GM23338 (cell line): Measurements from ENCODE around the gene ZNF324. TPM values are rescaled to one million over a fixed set of nuclear protein-coding genes. Genes with fewer than 3 reads are reported as not detected.

Experiments used
- ATAC-seq: fragments of 200-7000 bp; cut with Tn5 transposase; 3 replicates; pipeline ENCODE4 v1.9.1; 2020
- DNase-seq: peaks from one replicate; pipeline ENCODE4 v3.0.0-alpha.2; 2015; ENCODE audit warnings: low spot score
- H2AFZ ChIP-seq: fragments of 200-600 bp; sonication (generic); 2 replicates; pipeline ENCODE4 v1.8.0; 2016; ENCODE audit warnings: antibody characterized with exemption, mild to moderate bottlenecking, moderate library complexity
- H3F3A ChIP-seq: fragments of 200-600 bp; sonication (generic); replicated peaks from 2 replicates; pipeline ENCODE4 v1.8.0; 2017; ENCODE audit warnings: antibody characterized with exemption, mixed run types, low read depth
- H3K27ac ChIP-seq: fragments of 200-600 bp; sonication (generic); 2 replicates; pipeline ENCODE4 v1.6.1; 2016; ENCODE audit warnings: low read depth
- H3K27me3 ChIP-seq: fragments of 200-600 bp; sonication (generic); 2 replicates; pipeline ENCODE4 v1.8.0; 2016; ENCODE audit warnings: mild to moderate bottlenecking, mixed run types, moderate library complexity; ENCODE audit not compliant: insufficient read depth
- H3K36me3 ChIP-seq: fragments of 200-600 bp; sonication (generic); 2 replicates; pipeline ENCODE4 v1.8.0; 2016; ENCODE audit warnings: mild to moderate bottlenecking; ENCODE audit not compliant: insufficient read depth
- H3K4me1 ChIP-seq: fragments of 200-600 bp; sonication (generic); 2 replicates; pipeline ENCODE4 v1.8.0; 2016; ENCODE audit warnings: mild to moderate bottlenecking, moderate library complexity; ENCODE audit not compliant: insufficient read depth
- H3K4me2 ChIP-seq: fragments of 200-600 bp; sonication (generic); 2 replicates; pipeline ENCODE4 v1.7.1; 2017; ENCODE audit warnings: mixed run types
- H3K4me3 ChIP-seq: fragments of 200-600 bp; sonication (generic); 2 replicates; pipeline ENCODE4 v1.6.1; 2016; ENCODE audit warnings: mixed run types
- H3K79me2 ChIP-seq: fragments of 200-600 bp; sonication (generic); replicated peaks from 2 replicates; pipeline ENCODE4 v1.8.0; 2017; ENCODE audit warnings: mild to moderate bottlenecking; ENCODE audit not compliant: insufficient read depth
- H3K9me2 ChIP-seq: fragments of 200-600 bp; sonication (generic); 2 replicates; pipeline ENCODE4 v1.8.0; 2017; ENCODE audit not compliant: insufficient read depth
- H4K20me1 ChIP-seq: fragments of 200-600 bp; sonication (generic); replicated peaks from 2 replicates; pipeline ENCODE4 v1.8.0; 2017; ENCODE audit warnings: mild to moderate bottlenecking; ENCODE audit not compliant: insufficient read depth
- H3K27ac Mint-ChIP-seq: 2 replicates; pipeline ENCODE4 v1.8.0; 2020; ENCODE audit warnings: inconsistent platforms, mild to moderate bottlenecking, moderate library complexity, mixed read lengths
- H3K27me3 Mint-ChIP-seq: 3 replicates; pipeline ENCODE4 v1.8.0; 2022; ENCODE audit warnings: low read depth, mild to moderate bottlenecking, moderate library complexity, mixed read lengths, inconsistent platforms; ENCODE audit not compliant: insufficient read depth, poor library complexity
- H3K36me3 Mint-ChIP-seq: 3 replicates; pipeline ENCODE4 v1.8.0; 2021; ENCODE audit warnings: low read depth, mild to moderate bottlenecking, inconsistent platforms, moderate library complexity, mixed read lengths
- H3K4me1 Mint-ChIP-seq: 3 replicates; pipeline ENCODE4 v1.8.0; 2020; ENCODE audit warnings: mild to moderate bottlenecking, inconsistent platforms, mixed read lengths
- H3K4me3 Mint-ChIP-seq: 3 replicates; pipeline ENCODE4 v1.8.0; 2021; ENCODE audit warnings: moderate library complexity, mild to moderate bottlenecking, inconsistent platforms, mixed read lengths
- H3K9me3 Mint-ChIP-seq: 3 replicates; pipeline ENCODE4 v1.8.0; 2020; ENCODE audit warnings: moderate library complexity, mild to moderate bottlenecking, inconsistent platforms, mixed read lengths
- CREB1 ChIP-seq: fragments of 250-450 bp; sonication (Bioruptor Pico); IDR thresholded peaks from 2 replicates; pipeline ENCODE4 v1.5.0; 2020; ENCODE audit warnings: low read depth, mild to moderate bottlenecking, moderate library complexity
- CTCF ChIP-seq, 2 experiments: fragments of 200-600 bp in 1 of 2; sonication (generic) in 1 of 2; conservative IDR thresholded peaks; 2 replicates each; pipeline versions ENCODE4 v1.5.1 to v1.6.1; 2016 to 2017; ENCODE audit warnings: antibody characterized with exemption in 2 of 2, low read depth in 2 of 2, mild to moderate bottlenecking in 2 of 2, moderate library complexity in 1 of 2
- ETS1 ChIP-seq: IDR thresholded peaks from 2 replicates; pipeline ENCODE4 v1.6.1; 2016; ENCODE audit warnings: antibody characterized with exemption
- EZH2 ChIP-seq: fragments of 200-600 bp; sonication (generic); IDR thresholded peaks from one replicate; pipeline ENCODE4 v1.8.0; 2017; ENCODE audit warnings: antibody characterized with exemption, mild to moderate bottlenecking, low read depth; ENCODE audit not compliant: unreplicated experiment
- EZH2phosphoT487 ChIP-seq: fragments of 200-600 bp; sonication (generic); IDR thresholded peaks from one replicate; pipeline ENCODE4 v1.8.1; 2018; ENCODE audit warnings: antibody characterized with exemption; ENCODE audit not compliant: unreplicated experiment
- JUNB ChIP-seq: IDR thresholded peaks from one replicate; pipeline ENCODE4 v1.6.1; 2016; ENCODE audit warnings: antibody characterized with exemption; ENCODE audit not compliant: unreplicated experiment
- NANOG ChIP-seq: IDR thresholded peaks from 2 replicates; pipeline ENCODE4 v1.6.1; 2016; ENCODE audit warnings: antibody characterized with exemption, borderline replicate concordance
- POLR2AphosphoS5 ChIP-seq: IDR thresholded peaks from 2 replicates; pipeline ENCODE4 v1.6.1; 2016; ENCODE audit warnings: antibody characterized with exemption, low read depth
- REST ChIP-seq: IDR thresholded peaks from one replicate; pipeline ENCODE4 v1.6.1; 2018; ENCODE audit warnings: antibody characterized with exemption; ENCODE audit not compliant: unreplicated experiment
- STAT1 ChIP-seq: IDR thresholded peaks from one replicate; pipeline ENCODE4 v1.6.1; 2016; ENCODE audit warnings: antibody characterized with exemption; ENCODE audit not compliant: unreplicated experiment
- ZNF114 ChIP-seq: fragments of 250-450 bp; sonication (Bioruptor Pico); IDR thresholded peaks from 2 replicates; pipeline ENCODE4 v1.5.0; 2020; ENCODE audit warnings: mild to moderate bottlenecking, moderate library complexity
- ZNF331 ChIP-seq: fragments of 250-450 bp; sonication (Bioruptor Pico); IDR thresholded peaks from 2 replicates; pipeline ENCODE4 v1.5.0; 2020; ENCODE audit warnings: low read depth, mild to moderate bottlenecking, moderate library complexity
- ZNF462 ChIP-seq: fragments of 250-450 bp; sonication (Bioruptor Pico); IDR thresholded peaks from 2 replicates; pipeline ENCODE4 v1.5.0; 2020; ENCODE audit warnings: mild to moderate bottlenecking, moderate library complexity
- polyA plus RNA-seq: library from polyadenylated mRNA; unstranded; fragments of >200 nt; fragmentation: Nextera tagmentation; extraction: Ambion mirVana; gene quantifications from 2 replicates; pipeline ENCODE4 v1.2.1, GENCODE V29; 2016
- total RNA-seq: library from RNA; depleted of rRNA; stranded (reverse); fragments of >200 nt; shearing (Covaris generic); gene quantifications from 2 replicates; pipeline ENCODE4 v1.2.3, GENCODE V29; 2014

ZNF324 gene
- total and polyA plus RNA-seq, 2 experiments from 2014 or later: 3.9 to 15.0 TPM

- peaks cover 35% of the 10 kb centered on the region for H3K27me3 Mint-ChIP-seq
- H3K36me3 Mint-ChIP-seq: peaks cover 16% of the 10 kb centered on the region
- ATAC-seq (no peak), DNase-seq (no peak)
- Histone ChIP-seq H3K36me3 (no peaks in the 10 kb centered on the region), H3K79me2 (peaks cover 8% of the 10 kb centered on the region; the same call in 1 of the 2 replicates), H3K27ac (peak overlapping the region; percentile 97), H2AFZ (peak overlapping the region; percentile 93; the same call in 1 of the 2 replicates), H4K20me1 (no peaks in the 10 kb centered on the region), H3K4me1 (peaks cover 32% of the 10 kb centered on the region), H3F3A (peaks cover 28% of the 10 kb centered on the region), H3K9me2 (no peaks in the 10 kb centered on the region), H3K27me3 (no peaks in the 10 kb centered on the region), H3K4me2 (peak overlapping the region; percentile 85), H3K4me3 (peak overlapping the region; percentile 94)
- peak overlapping the region; percentile 98 for H3K27ac Mint-ChIP-seq
- no peaks in the 10 kb centered on the region; the same call in 2 of the 3 replicates for H3K9me3 Mint-ChIP-seq
- peaks cover 46% of the 10 kb centered on the region for H3K4me1 Mint-ChIP-seq
- no peak for TF ChIP-seq ZNF462 (CRISPR knock-in tag)
- no peak for TF ChIP-seq ZNF331 (CRISPR knock-in tag)
- no peak for TF ChIP-seq ETS1
- no peak for TF ChIP-seq STAT1
- TF ChIP-seq POLR2AphosphoS5: no peak
- TF ChIP-seq NANOG: no peak
- no peak for TF ChIP-seq ZNF114 (CRISPR knock-in tag)
- no peak for TF ChIP-seq CTCF (conservative IDR thresholded peaks at IDR 0.05; ENCODE audit: low read depth in 2 of 2)
- no peak for TF ChIP-seq REST
- TF ChIP-seq EZH2phosphoT487: no peak
- TF ChIP-seq JUNB: no peak
- no peak for TF ChIP-seq EZH2
- TF ChIP-seq CREB1: no peak
- H3K4me3 Mint-ChIP-seq: peak overlapping the region; percentile 86
Measured at GRCh38 chr19:58520257-58520599, 53.3 kb downstream of the ZNF324 start.
